Activated CD8-positive, alpha-beta memory T cell treated with anti-CD3 and anti-CD28 coated beads, Interleukin-2, amount 50 U/mL, for 24 hours (primary cell): Measurements from ENCODE around the gene HES6.

Experiments used
- DNase-seq: peaks from one replicate; pipeline ENCODE4 v3.0.0-alpha.2; 2020; ENCODE audit errors: extremely low read depth

Gene HES6

GRCh38 chr2:238255151-238255551 lies 15.3 kb upstream of the HES6 start:
- no peak for DNase-seq

- DNase-seq: no peak
These were observed 14.4 kb upstream of the HES6 start for GRCh38 chr2:238254095-238254723.

GRCh38 chr2:238252766-238253630 lies 13.2 kb upstream of the HES6 start:
- DNase-seq: no peak

GRCh38 chr2:238251986-238252385 lies 12.1 kb upstream of the HES6 start:
- no peak for DNase-seq

GRCh38 chr2:238251331-238251730 lies 11.5 kb upstream of the HES6 start:
- DNase-seq: no peak

- DNase-seq: no peak
These were observed 11.1 kb upstream of the HES6 start for GRCh38 chr2:238250896-238251295.

GRCh38 chr2:238247841-238248453 lies 8.1 kb upstream of the HES6 start:
- no peak for DNase-seq

GRCh38 chr2:238247002-238247822 lies 7.4 kb upstream of the HES6 start:
- DNase-seq: no peak

- DNase-seq: no peak
These were observed 4.3 kb upstream of the HES6 start for GRCh38 chr2:238244151-238244550.

- DNase-seq: no peak
These were observed 3.7 kb upstream of the HES6 start for GRCh38 chr2:238243496-238244076.

GRCh38 chr2:238242731-238243495 lies 3.1 kb upstream of the HES6 start:
- DNase-seq: no peak

- no peak for DNase-seq
These were observed 2.1 kb upstream of the HES6 start for GRCh38 chr2:238241970-238242369.

- no peak for DNase-seq
These were observed 1.2 kb upstream of the HES6 start for GRCh38 chr2:238240757-238241711.

- DNase-seq: no peak
These were observed 335 bp downstream of the HES6 start for GRCh38 chr2:238239543-238239862.

- no peak for DNase-seq
These were observed 884 bp downstream of the HES6 start for GRCh38 chr2:238238766-238239542.

GRCh38 chr2:238238311-238238765 lies 1.5 kb downstream of the HES6 start:
- no peak for DNase-seq

- no peak for DNase-seq
These were observed 2.3 kb downstream of the HES6 start for GRCh38 chr2:238237431-238238135.

GRCh38 chr2:238236571-238236970 lies 3.3 kb downstream of the HES6 start:
- DNase-seq: no peak
